NCI-H2081 treated with DMSO at 0.1 percent for 48 hours (cell line): ENCODE results near the gene PPP1R13B.

ENCODE experiments used
- DNase-seq: peaks from one replicate; lab custom pipeline; 2025; lab: John Stamatoyannopoulos, UW

Gene PPP1R13B

DNA sequence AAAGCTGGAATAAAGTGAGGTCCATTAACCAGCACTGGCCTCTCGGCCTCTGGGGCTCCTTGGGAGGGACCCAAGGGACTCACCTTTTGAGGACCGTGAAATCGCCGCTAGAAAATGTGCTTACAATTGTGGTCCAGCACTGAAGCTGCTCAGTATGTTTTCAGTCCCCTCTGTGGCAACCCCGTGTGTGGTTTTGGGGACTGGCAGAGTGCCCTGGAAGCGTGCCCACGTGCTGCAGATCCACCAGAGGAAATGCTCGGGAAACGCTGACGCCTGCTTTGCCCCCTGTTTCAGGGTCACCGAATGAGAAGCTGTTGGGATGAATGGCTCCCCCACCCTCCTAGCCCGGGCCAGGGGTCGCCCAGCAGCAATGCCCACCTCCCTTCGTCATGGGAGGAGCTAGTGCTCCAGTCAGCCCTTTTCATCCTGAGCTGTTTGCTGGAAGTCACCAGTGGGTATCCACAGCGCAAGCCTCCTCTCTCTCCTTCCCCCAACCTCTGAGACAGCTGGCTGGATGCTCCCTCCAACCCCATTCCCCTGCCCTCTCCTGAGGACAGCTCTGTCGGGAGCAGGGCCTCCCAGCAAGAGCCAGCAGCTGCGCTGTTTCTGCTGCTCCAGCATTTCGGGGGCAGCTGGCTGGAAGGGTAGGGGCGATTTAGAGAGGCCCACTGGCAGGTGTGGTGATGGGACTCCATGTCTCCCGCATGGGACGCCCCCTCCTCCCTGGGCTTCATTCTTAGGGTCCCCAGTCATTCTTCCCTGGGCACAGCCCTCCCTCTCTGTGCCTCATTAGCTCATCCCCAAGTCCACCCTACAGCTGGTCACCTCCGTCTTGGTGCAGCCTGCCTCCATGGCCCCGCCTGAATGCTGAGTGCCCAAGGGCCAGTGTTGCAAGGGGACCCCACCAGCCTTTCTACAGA is 33.2 kb upstream of the PPP1R13B start:
- no peak for DNase-seq

DNA sequence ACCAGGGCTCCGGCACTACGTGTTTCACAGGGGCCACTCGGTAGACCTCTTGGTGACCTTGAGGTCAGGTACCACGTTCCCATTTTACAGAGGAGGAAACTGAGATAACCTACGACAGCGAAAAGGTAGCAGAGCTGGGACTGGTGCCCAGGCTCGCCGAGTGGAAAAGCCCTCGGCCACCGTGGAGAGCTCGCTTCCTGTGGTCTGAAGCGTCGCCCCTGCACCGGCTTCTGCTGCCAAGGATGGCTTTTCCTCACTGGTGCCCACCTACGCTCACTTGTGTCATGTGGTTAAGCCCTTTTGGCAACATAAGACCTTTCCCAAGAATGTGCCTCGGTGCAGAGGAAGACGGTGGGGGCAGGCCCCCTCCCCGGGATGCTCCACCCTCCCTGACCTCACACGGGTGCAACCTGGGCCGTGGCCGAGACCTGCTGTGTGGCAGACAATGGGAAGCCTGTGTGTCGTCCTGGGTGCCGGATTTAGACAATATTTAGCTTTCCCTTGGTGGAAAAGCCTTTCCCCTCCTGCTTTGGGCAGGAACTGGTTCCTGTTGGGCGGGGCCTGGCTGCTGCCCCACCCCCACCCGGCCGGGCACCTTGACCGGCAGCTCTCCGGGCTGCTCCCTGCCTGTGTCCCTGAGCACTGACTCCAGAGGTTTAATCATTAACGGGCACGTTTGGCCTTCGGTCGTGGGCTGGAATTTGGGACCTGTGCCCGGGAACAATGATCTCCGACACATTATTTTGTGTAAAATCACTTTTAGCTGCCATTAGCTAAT is 32.4 kb upstream of the PPP1R13B start:
- DNase-seq: no peak

DNA sequence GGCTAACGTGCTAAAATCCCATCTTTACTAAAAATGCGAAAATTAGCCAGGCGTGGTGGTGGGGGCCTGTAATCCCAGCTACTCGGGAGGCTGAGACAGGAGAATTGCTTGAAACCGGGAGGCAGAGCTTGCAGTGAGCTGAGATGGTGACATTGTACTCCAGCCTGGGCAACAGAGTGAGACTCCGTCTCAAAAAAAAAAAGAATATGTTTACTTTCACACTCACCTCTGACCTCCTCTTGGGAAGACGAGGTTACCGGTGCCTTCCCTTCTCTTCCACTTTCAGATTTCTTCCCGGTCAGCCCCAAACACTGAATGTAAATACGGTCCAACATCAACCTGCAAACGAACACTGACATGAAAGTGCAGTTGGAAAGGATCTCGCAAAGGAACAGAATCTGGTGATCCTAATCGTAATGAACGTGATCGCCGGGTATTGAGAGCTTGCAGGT is 31.8 kb upstream of the PPP1R13B start:
- DNase-seq: no peak

DNA sequence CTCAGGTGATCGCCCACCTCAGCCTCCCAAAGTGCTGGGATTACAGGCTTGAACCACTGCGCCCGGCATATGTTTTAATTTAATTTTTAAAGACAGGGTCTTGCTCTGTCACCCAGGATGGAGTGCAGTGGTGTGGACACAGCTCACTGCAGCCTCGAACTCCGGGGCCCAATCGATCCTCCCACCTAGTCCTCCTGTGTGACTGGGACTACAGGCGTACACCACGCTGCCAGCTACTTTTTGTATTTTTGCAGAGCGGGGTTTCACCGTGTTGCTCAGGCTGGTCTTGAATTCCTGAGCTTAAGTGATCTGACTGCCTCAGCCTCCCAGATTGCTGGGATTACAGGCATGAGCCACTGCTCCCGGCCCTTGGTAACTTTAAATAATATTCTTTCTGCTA is 30.8 kb upstream of the PPP1R13B start:
- DNase-seq: no peak

DNA sequence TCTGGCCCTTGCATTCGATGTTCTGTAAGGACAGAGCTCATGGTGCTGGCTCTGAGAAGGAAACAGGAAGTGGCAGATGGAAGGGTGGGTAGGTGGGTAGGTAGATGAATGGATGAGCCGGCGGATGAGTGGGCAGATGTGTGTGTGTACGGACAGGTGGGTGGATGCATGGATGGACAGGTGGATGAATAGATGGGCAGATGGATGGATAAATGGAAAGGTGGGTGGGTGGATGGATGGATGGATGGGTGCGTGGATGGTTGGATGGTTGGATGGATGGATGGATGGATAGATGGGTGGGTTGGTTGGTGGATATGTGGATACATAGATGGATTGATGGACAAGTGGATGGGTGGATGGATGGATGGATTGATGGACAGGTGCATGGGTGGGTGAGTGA is 27.6 kb upstream of the PPP1R13B start:
- no peak for DNase-seq

DNA sequence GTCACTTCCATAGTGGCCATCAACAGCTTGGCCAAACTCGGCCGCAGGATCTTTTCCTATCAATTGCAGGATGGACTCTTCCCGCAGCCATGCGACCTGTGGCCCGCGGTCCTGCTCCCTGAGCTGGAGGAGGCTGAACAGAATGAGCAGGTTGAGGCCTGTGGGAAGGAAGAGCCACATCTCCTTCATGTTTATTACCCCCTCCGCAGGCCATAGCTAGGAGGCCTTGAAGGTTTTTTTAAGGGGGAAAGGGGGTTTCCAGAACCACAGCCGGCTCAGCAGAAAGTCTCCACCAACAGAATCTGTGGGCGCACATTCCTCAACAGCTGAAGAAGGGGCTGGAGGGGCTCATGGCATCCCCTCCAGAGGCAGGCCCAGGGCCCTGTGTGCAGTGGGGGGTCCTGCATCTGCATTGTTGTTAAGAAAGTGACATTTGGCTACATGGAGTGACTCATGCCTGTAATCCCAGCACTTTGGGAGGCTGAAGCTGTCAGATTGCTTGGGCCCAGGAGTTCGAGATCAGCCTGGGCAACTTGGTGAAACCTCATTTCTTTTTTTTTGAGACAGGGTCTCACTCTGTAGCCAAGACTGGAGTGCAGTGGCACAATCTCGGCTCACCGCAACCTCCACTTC is 25.2 kb upstream of the PPP1R13B start:
- DNase-seq: no peak

DNA sequence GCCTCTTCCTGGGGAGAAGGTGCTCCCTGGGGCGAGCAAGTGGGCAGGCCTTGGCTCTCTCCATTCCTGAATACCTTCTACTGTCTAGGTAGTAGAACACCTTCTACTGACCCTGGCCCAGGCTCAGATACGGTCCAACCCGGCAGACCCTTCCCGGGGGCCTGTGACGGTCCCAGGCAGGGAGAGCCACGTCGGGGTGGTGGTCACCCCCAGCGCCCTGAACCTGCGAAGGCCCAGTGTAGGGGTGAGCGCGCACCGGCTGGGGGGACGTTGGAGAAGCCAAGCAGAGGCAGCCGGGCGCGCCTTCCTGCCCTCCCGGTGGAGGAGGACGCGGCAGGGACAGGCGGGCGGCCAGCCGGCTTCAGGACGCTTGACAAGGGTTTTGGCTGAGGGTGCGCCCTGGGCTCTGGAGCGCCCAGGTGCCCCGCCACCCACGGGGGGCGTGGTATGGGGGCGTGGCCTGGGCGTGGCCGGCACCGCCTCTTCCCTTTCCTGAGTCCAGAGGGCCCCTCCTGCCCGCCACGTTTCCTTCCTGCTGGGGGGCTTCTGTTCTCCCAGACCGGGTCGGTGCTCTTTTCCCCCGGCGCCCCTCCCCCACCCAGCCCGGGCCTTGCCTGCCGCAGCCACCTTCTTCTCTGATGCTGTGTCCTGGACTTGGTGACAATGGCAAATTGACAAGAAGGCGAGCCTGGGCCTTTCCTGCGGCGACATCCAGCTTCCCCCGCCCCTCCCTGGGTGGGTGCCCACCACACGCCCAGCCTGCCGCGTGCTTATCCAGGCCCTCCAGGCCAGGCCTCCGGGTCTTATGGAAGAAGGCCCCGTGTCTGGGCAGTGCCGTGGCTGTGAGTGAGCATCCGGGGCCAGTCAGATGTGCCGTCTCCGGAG is 24.5 kb upstream of the PPP1R13B start:
- no peak for DNase-seq

DNA sequence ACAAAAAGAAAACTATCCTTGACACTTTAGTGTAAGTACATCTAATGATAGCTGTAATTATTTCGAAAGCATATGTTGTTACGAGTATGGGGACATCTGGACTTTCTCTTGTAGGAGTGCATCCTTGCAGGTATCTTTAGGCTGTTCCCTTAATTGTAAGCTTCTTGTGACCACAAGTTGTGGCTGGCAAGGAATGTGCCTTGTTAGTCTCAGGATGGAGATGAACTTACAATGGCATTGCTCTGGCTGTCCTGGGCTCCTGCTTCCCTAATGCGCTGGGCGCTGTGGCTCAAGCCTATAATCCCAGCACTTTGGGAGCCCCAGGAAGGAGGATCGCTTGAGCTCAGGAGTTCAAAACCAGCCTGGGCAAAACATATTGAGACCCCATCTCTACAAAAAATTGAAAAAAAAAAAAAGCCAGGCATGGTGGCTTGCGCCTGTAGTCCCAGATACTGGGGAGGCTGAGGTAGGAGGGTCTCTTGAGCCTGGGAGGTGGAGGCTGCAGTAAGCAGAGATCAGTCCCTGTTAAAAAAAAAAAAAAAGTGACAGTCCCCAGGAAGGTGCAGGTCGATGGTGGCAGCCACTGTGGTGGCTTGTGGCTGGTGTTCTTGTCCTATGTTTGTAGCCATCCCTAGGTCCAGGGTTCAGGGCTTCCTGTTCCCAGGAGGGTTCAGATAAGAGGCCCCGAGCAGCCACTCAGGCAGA is 23.7 kb upstream of the PPP1R13B start:
- no peak for DNase-seq

DNA sequence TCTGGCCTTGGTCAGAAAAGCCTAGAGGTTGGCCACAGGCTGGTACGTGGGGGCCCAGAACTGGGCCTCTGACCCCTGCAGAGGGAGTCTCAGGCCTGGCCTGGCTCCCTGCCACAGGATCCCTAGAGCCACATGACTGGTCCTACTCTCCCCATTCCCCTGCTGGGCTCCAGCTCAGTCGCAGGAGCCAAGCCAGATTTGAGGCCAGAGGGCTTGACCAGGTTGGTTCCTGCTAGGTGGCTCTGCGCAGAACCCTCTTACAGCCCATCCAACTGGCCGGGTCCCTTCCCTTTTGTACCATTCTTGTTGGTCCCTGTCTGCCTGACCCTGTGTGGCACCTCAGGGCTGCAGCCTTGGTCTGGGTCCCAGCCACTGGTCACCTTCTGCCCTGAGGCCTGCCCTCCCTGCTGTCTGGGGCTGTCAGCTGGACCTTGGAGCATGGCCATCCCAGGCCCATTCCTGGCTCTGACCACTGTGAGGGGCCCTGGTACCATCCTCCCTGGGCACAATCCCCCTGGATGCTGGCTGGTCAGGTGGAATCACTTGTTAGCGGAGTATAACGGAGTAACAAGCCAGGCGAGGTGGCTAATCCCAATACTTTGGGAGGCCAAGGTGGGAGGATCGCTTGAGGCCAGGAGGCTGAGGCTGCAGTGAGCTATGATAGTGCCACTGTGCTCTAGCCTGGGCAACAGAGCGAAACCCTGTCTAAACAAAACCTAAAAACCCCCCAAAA is 22.9 kb upstream of the PPP1R13B start:
- no peak for DNase-seq

DNA sequence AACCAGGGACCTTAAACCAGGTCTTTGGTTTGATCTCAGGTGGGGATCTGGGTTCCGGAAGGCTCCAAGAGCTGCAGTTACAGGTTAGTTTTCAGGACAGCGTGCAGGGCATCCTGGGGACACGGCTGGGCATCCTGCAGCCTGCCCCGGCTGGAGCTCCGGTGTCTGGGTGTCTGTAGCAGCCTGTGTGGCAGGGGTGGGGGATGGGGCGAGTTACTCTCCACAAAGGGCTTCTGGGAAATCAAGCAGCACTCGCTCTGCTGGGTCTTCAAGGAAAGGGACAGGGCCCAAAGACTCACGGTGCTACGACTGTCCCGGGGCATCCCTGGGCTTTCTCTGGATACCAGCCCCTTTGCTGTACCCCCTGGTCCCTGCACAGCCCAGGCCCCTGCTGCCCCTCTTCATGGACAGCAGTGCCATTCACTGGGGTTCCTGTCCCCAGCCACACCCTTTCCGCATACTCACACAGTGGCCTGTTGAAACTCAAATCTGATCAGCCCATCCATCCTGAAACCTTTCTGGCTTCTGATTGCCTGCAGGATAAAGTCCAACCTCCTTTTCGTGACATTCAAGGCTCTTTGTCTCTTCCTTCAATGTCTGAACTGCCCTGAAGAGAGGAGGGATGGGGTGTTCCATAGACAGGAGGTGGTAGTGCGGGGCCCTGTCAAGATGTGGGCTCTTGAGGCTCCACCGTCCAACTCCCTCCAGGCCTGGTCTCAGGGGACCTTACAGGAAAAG is 22.2 kb upstream of the PPP1R13B start:
- no peak for DNase-seq

DNA sequence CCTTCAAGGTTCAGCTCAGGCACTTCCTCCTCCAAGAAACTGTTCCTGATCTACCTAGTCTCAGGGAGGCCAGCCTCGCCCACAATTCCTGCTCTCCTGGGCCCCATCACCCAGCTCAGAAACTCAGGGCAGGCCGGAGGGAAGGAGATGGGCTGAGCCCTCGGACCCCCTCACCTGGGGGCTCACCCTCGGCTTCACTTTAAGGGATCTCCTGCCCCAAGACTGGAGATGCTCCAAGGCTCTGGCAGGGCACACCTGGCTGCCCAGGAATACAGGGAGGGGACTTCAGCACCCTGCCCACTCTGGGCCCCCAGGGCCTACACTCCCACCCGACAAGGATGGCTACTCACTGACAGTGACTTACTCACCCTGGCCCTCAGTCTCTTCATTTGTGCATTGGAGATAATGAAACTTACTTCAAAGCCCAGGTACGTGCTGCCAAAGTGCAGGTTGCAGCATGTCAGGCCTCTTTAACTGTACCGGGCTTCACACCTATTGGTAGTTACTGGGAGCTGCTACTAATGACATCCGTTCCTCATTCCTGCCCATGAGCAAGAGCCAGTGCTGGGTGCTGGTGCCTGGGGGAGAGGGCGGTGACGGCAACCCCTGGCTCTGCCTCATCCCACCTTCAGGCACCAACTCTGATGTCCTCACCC is 21.0 kb upstream of the PPP1R13B start:
- DNase-seq: no peak

DNA sequence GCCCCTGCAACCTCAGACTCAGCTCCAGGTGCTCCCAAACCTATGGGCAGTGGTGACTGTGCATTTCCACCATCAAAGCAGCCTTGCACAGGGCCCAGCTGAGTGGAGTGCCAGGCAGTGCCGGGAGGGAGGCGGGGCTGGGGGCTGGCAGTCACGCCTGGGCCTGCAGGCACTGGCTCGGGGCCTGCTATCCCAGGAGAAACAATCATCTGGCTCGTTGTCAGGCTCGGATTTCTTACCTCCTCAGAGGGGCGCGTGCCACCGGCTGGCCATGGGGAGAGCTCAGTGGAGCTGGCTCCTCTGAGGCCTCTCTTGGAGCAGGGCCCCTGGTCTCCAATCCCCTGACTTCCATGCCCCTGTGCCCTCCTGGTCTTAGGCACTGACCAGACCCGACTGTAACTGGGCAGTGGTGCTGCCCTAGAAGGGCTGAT is 20.2 kb upstream of the PPP1R13B start:
- DNase-seq: no peak

DNA sequence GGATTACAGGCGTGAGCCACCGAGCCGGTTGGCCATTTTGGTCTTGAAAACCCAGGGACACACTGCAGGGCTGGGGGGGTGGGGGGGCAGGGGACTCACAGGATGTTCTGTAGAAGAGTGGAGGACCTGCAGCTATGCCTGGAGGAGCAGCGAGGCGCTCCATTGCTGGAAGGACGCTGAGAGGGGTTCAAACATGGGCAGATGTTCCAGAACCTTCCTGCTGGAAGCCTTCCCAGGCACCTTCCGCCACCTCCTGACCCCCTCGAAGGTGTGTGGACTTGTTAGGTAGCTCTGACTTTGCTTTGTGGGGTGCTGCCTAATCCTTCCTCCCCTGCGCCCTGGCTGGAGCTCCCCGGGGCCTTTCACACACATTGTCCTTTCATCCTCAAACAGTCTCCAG is 19.6 kb upstream of the PPP1R13B start:
- no peak for DNase-seq

DNA sequence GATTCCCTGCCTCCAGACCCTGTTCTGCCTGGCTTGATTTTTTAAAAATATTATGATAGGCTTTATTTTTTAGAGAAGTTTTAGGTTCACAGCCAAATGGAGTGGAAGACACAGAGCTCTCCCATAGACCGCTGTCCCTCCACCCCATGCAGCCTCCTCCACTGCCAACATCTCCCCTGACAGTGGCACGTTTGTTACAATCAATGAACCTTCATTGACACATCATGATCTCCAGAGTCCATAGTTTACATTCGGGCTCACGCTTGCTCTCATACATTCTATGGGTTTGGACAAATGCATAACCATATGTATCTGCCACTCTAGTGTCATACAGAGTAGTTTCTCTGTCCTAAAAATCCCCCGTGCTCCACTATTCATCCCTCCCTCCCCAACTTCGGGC is 15.9 kb upstream of the PPP1R13B start:
- DNase-seq: no peak

DNA sequence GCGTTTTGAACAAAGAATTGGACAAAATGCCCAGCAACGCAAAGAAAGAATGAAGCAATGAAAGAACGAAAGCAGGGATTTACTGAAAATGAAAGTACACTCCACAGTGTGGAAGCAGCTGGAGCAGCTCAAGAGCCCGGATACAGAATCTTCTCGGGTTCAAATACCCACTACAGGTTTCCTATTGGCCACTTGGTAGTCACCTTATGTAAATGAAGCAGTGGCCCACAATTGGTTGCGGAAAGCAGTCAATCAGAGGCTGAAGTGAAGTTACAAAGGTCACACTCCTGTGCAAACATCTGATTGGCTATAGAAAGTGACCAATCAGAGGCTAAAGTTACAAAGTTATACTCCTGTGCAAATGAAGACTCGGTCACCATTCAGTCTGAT is 15.0 kb upstream of the PPP1R13B start:
- no peak for DNase-seq

DNA sequence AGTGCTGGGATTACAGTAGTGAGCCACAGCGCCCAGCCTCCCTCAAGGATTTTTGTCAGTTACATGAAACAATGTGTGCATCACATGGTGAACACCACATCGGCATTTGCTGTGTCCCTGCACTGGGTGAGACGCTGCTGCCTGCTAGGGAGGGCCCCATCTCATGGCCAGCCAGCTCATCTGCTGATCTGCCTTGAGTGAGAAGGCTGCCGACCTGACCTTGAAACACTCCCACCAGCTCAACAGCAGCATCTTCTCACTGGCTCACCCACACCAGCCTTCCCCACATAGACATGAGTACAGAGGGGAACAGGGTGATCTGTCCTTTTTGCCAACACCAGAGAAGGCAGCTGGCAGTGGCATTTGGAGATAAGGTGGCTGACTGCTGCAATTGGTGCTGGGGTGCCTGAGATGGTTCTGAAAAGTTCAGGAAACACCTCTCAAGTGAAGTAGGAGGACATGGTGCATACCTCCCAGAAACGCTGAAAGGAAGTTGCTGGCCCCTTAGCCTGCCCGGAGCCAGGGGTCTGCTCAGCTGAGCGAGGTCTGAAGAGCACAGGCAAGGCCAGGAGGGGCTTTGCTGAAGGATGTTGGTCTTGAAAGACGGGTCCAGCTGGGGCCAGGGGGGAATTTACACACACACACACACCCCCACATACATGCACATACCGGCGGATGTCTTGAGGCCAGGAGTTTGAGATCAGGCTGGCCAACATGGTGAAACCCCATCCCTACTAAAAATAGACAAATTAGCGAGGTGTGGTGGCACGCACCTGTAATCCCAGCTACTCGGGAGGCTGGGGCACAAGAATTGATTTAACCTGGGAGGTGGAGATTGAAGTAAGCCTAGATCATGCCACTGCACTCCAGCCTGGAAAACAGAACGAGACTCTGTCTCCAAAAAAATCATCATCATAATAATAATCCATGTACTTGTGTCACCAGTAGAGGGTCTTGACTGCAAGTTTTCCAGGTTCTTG is 14.3 kb upstream of the PPP1R13B start:
- DNase-seq: no peak

DNA sequence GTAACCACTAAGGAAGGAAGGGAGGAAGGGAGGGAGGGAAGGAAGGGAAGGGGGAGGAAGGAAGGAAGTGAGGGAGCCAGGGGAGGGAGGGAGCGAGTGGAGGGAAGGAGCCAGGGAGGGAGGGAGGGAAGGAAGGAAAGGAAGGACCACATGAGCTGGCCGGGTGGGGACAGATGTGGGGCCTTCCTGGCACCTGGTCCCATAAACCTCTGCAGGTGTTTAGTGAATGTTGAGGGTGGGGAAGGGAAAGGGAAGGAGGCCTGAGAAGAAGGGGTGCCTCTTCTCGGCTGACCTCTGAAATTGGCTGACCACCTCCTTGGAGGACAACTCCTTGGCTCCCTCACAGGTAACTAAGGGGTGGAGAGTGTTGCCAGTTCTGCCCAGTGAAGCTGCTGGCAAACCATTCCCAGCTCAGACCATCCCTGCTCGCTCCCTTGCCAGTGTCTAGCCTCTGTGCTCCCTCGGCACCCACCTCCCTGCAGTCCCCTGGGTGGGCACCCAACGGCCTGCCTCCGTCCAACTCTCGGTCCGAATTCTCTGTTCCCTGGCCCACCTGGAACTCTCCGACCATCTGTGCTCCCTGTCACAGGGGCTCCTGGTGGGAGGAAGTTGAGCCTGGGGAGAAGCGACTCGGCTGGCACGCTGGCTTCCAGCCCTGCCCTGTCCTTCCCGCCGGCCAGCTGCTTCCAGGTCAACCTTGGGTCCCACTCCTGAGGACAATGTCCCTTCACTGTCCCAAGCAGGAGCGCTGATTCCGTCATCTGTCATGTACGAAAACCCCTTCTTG is 12.2 kb upstream of the PPP1R13B start:
- no peak for DNase-seq
